Suprapubic skin (tissue), 3 donors: ENCODE results near the gene SLC23A3.

ENCODE experiments used
- CTCF ChIP-seq, 2 donors: fragments of 200-600 bp in 1 of 2; fragments of 450-650 bp in 1 of 2; sonication (generic) in 1 of 2; IDR thresholded peaks; one replicate each; pipeline ENCODE4 v1.5.1; 2016 to 2019; ENCODE audit warnings: antibody characterized with exemption in 2 of 2, mild to moderate bottlenecking in 1 of 2, moderate library complexity in 1 of 2
- POLR2A ChIP-seq, 2 donors: fragments of 450-650 bp; IDR thresholded peaks; one replicate each; pipeline ENCODE4 v1.6.1; 2017; ENCODE audit warnings: antibody characterized with exemption in 2 of 2, mild to moderate bottlenecking in 2 of 2, moderate library complexity in 2 of 2

GRCh38 chr2:219126555-219126954 lies 43.3 kb downstream of the SLC23A3 start:
- no peak for TF ChIP-seq POLR2A (IDR thresholded peaks at IDR 0.05)
- TF ChIP-seq CTCF (IDR thresholded peaks at IDR 0.05) = no peak
